Measurements from ENCODE around the gene MGAT4B.

- TF ChIP-seq, protein P1, sequence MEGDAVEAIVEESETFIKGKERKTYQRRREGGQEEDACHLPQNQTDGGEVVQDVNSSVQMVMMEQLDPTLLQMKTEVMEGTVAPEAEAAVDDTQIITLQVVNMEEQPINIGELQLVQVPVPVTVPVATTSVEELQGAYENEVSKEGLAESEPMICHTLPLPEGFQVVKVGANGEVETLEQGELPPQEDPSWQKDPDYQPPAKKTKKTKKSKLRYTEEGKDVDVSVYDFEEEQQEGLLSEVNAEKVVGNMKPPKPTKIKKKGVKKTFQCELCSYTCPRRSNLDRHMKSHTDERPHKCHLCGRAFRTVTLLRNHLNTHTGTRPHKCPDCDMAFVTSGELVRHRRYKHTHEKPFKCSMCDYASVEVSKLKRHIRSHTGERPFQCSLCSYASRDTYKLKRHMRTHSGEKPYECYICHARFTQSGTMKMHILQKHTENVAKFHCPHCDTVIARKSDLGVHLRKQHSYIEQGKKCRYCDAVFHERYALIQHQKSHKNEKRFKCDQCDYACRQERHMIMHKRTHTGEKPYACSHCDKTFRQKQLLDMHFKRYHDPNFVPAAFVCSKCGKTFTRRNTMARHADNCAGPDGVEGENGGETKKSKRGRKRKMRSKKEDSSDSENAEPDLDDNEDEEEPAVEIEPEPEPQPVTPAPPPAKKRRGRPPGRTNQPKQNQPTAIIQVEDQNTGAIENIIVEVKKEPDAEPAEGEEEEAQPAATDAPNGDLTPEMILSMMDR (conservative IDR thresholded peaks at IDR 0.05): no peak
- TF ChIP-seq ZFX (IDR thresholded peaks at IDR 0.05): no peak
Observed at GRCh38 chr5:179794171-179794570, 12.5 kb downstream of the MGAT4B start.
